ENCODE results near the gene HSPA12A.

The HSPA12A gene

GRCh38 chr10:116742367-116743265 lies at the start of gene HSPA12A:
Gene HSPA12A (minus strand): TSS chr10:116742566. CDS start chr10:116742469, 97 bp downstream.
- H3K36me3 Mint-ChIP-seq, result peaks cover 2% of the 10 kb centered on the region
- peak within 1 kb of the TSS; percentile 31 for H3K4me3 Mint-ChIP-seq
- no peaks in the 10 kb centered on the region for H3K9me3 Mint-ChIP-seq
- CTCF ChIA-PET, result no interaction called here
- DNase-seq, result peak; percentile 56
- H3K27me3 Mint-ChIP-seq, result peaks cover 81% of the 10 kb centered on the region
- H3K4me1 Mint-ChIP-seq, result peaks cover 4% of the 10 kb centered on the region
- H3K27ac Mint-ChIP-seq, result no peak within 1 kb of the TSS

- peaks cover 12% of the 10 kb centered on the region for H3K4me1 Mint-ChIP-seq
- H3K36me3 Mint-ChIP-seq, result no peaks in the 10 kb centered on the region
- no peak for DNase-seq
- no peak overlapping the region for H3K4me3 Mint-ChIP-seq
- no peak overlapping the region for H3K27ac Mint-ChIP-seq
- peaks cover 28% of the 10 kb centered on the region for H3K27me3 Mint-ChIP-seq
- no peaks in the 10 kb centered on the region for H3K9me3 Mint-ChIP-seq
- CTCF ChIA-PET, result interaction anchor here (5.9 to 6.7 kb wide), 2 partner anchors 107 to 383 kb away, joined by 37 to 113 read pairs; no protein-coding TSS in a partner anchor
These were observed 48.9 kb upstream of the HSPA12A start for GRCh38 chr10:116791241-116791640.

DNA sequence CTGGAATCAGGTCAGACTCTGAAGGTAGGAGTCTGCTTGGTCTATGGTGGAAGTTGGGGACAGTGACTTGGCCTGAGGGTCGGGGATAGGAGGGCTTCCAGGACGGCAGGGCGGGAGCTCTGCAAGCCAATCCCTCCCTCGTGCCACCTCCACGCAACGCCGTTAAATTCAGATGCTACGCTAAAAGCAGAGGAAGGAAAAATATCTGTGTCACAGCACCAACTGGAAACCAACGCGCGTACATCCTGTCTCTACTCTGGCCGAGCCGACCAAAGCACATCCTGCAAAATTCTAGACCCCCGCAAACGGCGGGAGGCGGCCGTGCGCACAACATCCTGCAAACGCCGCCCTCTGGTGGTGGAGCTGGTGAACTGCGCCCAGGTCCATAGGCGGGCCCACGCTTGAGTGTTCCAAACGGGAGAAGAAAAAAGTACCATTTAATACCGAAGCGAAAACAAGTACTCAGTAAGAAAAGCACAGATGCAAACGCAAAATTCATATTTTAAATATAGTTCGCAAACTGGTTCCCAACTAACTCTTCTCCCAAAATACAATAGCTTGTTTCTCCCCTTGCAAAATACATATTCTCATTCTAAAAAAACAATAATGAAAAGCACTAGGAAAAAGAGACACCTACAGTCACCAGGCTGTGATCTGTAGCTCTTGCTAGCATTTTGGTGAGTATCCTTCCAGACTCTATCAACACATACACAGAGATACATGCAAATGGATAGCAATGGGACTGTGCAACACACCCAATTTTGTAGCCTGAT lies 45.7 kb upstream of the HSPA12A start:
- Mint-ChIP-seq H3K4me1 (peaks cover 12% of the 10 kb centered on the region), H3K27ac (no peak overlapping the region), H3K36me3 (no peaks in the 10 kb centered on the region), H3K4me3 (no peak overlapping the region), H3K9me3 (no peaks in the 10 kb centered on the region), H3K27me3 (peaks cover 36% of the 10 kb centered on the region)
- CTCF ChIA-PET, result interaction anchor here (1.0 to 6.7 kb wide), 20 partner anchors 9 to 390 kb away, joined by 3 to 113 read pairs (median 4); no protein-coding TSS in a partner anchor
- peak; percentile 82 for DNase-seq

GRCh38 chr10:116787053-116787659 lies 44.8 kb upstream of the HSPA12A start:
- Mint-ChIP-seq H3K4me1 (peaks cover 12% of the 10 kb centered on the region), H3K36me3 (no peaks in the 10 kb centered on the region), H3K4me3 (no peak overlapping the region), H3K9me3 (no peaks in the 10 kb centered on the region), H3K27ac (no peak overlapping the region), H3K27me3 (peaks cover 35% of the 10 kb centered on the region)
- CTCF ChIA-PET, result interaction anchor here (1.2 to 6.7 kb wide), 13 partner anchors 9 to 387 kb away, joined by 3 to 113 read pairs (median 4); no protein-coding TSS in a partner anchor
- no peak for DNase-seq

DNA sequence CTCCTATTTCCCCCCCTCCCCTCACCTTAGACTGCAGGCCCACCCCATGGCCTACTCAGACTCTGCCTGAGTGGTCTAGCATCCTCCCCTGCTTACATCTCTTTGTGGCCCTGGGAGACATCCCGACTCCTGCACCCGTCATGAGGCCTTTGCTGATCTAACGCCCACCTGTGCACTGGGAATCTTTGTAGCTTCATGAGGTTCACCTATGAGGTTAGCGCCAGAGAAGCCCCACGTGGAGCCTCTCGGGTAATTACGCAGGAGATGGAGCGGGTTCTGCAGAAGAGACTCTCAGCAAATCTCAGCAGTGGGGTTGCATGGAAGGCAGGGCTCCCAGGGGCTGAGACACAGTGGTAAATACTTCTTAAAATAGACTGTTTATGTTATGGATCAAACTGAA lies 43.5 kb upstream of the HSPA12A start:
- H3K4me3 Mint-ChIP-seq, result no peak overlapping the region
- peaks cover 12% of the 10 kb centered on the region for H3K4me1 Mint-ChIP-seq
- no peaks in the 10 kb centered on the region for H3K36me3 Mint-ChIP-seq
- no peaks in the 10 kb centered on the region for H3K9me3 Mint-ChIP-seq
- CTCF ChIA-PET, result interaction anchor here (6.7 kb wide), 1 partner anchor 102 kb away, joined by 113 read pairs; no protein-coding TSS in a partner anchor
- no peak for DNase-seq
- peaks cover 43% of the 10 kb centered on the region for H3K27me3 Mint-ChIP-seq
- no peak overlapping the region for H3K27ac Mint-ChIP-seq

- CTCF ChIA-PET, result no interaction called here
- Mint-ChIP-seq H3K4me3 (no peak overlapping the region), H3K36me3 (no peaks in the 10 kb centered on the region), H3K27me3 (peaks cover 43% of the 10 kb centered on the region), H3K4me1 (peaks cover 12% of the 10 kb centered on the region), H3K9me3 (no peaks in the 10 kb centered on the region), H3K27ac (no peak overlapping the region)
- no peak for DNase-seq
These were observed 42.9 kb upstream of the HSPA12A start for GRCh38 chr10:116785282-116785681.

DNA sequence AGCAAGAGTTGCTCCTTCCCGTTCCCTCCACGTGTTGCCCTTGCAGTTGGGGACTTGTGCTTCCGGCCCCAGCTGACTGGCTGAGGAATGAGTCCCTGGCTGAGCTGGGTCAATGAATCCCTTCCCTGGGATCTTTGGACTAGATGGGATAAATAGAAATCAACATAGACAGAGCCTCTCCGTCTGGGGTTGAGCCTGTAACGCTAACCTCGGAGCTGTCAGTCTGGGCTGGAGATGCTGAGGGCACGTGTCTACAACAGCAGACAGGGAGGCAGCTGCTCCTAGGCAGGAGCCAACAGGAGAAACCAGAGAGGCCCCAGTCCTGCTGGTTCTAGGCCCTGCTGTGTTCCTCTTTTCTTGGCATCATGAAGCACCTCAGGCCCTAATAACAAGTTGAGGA lies 42.3 kb upstream of the HSPA12A start:
- H3K27ac Mint-ChIP-seq, result no peak overlapping the region
- CTCF ChIA-PET, result no interaction called here
- no peaks in the 10 kb centered on the region for H3K36me3 Mint-ChIP-seq
- DNase-seq, result no peak
- no peak overlapping the region for H3K4me3 Mint-ChIP-seq
- no peaks in the 10 kb centered on the region for H3K9me3 Mint-ChIP-seq
- H3K27me3 Mint-ChIP-seq, result peaks cover 40% of the 10 kb centered on the region
- H3K4me1 Mint-ChIP-seq, result peaks cover 12% of the 10 kb centered on the region

DNA sequence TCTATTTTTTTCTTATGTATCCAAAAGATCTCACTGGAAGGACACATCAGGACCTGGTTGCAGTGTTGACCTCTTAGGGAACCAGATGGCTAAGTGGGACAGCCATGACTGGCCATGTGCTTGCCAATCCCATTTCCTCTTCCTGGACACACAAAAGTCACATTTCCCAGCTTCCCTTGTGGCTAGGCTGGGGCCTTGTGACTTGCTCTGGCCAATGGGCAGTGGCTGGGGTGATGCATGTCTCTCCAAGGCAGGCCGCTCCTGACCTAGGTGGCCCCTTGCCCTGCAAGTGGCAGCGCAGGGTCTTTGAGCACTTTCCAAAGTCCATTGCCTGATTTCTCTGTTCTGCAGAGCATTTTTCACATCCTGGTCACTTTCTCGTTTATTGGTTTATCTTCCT lies 41.7 kb upstream of the HSPA12A start:
- Mint-ChIP-seq H3K27me3 (peaks cover 41% of the 10 kb centered on the region), H3K27ac (no peak overlapping the region), H3K9me3 (no peaks in the 10 kb centered on the region), H3K4me3 (no peak overlapping the region), H3K36me3 (no peaks in the 10 kb centered on the region), H3K4me1 (peaks cover 12% of the 10 kb centered on the region)
- CTCF ChIA-PET, result no interaction called here
- no peak for DNase-seq

GRCh38 chr10:116783011-116783655 lies 40.8 kb upstream of the HSPA12A start:
- H3K9me3 Mint-ChIP-seq, result no peaks in the 10 kb centered on the region
- H3K4me1 Mint-ChIP-seq, result peaks cover 12% of the 10 kb centered on the region
- H3K36me3 Mint-ChIP-seq, result no peaks in the 10 kb centered on the region
- H3K27ac Mint-ChIP-seq, result no peak overlapping the region
- no peak overlapping the region for H3K4me3 Mint-ChIP-seq
- CTCF ChIA-PET, result no interaction called here
- peaks cover 41% of the 10 kb centered on the region for H3K27me3 Mint-ChIP-seq
- no peak for DNase-seq

DNA sequence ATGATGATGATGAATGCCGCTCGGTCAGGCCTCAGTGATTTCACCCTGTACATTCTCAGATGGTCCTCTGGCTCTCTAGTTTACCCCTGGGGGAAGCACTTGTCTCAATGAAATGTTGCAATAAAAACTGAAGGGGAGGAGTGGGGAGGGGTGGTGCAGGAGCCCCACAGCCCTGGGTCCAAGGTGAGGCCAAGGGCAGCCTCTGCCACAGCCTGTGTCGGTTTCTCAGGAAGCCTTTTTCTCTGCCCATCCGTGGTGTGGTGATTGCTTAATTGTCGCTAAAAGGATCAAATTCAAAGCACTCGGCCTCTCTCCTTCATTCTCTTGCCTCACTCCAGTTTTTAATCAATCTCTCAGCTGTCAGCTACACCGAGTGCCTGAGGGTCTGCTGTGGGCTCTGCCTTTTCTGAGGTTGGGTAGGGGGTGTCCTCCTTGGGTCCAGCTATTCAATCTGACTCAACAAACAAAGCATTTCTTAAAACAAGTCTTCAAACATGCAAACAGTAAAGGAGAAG lies 39.1 kb upstream of the HSPA12A start:
- Mint-ChIP-seq H3K27me3 (peaks cover 26% of the 10 kb centered on the region), H3K27ac (no peak overlapping the region), H3K4me3 (no peak overlapping the region), H3K4me1 (no peaks in the 10 kb centered on the region), H3K36me3 (no peaks in the 10 kb centered on the region), H3K9me3 (no peaks in the 10 kb centered on the region)
- no peak for DNase-seq
- CTCF ChIA-PET, result no interaction called here

GRCh38 chr10:116780691-116781205 lies 38.4 kb upstream of the HSPA12A start:
- CTCF ChIA-PET, result interaction anchor here (4.6 kb wide), 1 partner anchor 8 kb away, joined by 28 read pairs; no protein-coding TSS in a partner anchor
- H3K4me3 Mint-ChIP-seq, result no peak overlapping the region
- no peaks in the 10 kb centered on the region for H3K9me3 Mint-ChIP-seq
- H3K27ac Mint-ChIP-seq, result no peak overlapping the region
- H3K36me3 Mint-ChIP-seq, result no peaks in the 10 kb centered on the region
- peaks cover 26% of the 10 kb centered on the region for H3K27me3 Mint-ChIP-seq
- no peak for DNase-seq
- no peaks in the 10 kb centered on the region for H3K4me1 Mint-ChIP-seq

DNA sequence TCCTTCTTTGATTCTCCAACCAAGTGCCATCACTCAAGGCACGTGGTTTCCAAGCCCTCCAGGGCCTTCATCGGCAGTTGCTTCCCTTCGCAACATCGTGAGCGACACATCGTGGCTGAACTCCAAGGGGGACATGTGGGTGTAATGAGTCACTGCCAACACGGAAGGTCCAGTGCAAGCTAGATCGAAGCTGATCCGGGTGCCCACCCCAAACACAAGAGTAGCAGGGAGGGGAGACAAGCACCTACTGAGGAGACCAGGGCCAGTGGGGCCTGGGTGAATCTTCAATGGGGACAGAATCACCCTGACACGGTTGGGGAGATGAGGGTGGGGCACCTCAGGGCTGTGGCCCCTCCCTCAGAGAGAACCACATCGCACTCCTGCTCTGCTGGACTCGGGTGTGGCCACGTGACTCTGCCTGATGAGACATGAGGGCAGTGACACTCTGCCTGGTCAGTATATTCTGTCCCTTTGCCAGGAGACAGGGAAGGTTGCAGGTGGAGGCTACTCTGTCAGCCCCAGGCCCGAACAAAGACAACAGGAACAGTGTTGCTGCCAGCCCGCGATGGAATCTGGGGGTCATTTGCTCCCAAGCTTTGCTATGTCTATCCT lies 36.8 kb upstream of the HSPA12A start:
- Mint-ChIP-seq H3K27ac (no peak overlapping the region), H3K9me3 (no peaks in the 10 kb centered on the region), H3K36me3 (no peaks in the 10 kb centered on the region), H3K4me3 (no peak overlapping the region), H3K4me1 (no peaks in the 10 kb centered on the region), H3K27me3 (peaks cover 21% of the 10 kb centered on the region)
- no peak for DNase-seq
- CTCF ChIA-PET, result interaction anchor here (1.5 to 4.6 kb wide), 3 partner anchors 9 to 388 kb away, joined by 3 to 28 read pairs (median 4); no protein-coding TSS in a partner anchor

DNA sequence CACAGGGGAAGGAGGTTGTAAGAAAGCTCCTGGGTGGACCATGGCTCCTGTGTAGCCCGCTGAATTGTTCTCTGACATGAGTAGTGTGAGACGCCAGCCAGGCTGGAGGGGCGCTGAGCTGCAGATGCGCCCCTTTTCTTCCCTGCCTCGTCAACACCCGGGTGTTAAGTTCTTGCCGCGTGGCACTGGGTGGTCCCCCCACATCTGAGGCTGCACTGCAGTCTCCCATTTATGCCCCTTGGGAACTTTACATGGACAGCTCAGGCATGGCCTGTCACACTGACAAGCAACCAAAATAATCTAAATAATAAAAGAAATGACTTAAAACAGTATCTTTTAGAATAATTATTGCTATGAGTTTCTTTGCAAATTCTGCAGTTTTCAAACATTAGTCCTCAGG lies 34.6 kb upstream of the HSPA12A start:
- DNase-seq, result no peak
- no peak overlapping the region for H3K4me3 Mint-ChIP-seq
- H3K9me3 Mint-ChIP-seq, result no peaks in the 10 kb centered on the region
- no peaks in the 10 kb centered on the region for H3K4me1 Mint-ChIP-seq
- H3K27me3 Mint-ChIP-seq, result peaks cover 15% of the 10 kb centered on the region
- H3K36me3 Mint-ChIP-seq, result no peaks in the 10 kb centered on the region
- no peak overlapping the region for H3K27ac Mint-ChIP-seq
- CTCF ChIA-PET, result interaction anchor here (1.0 to 4.6 kb wide), 3 partner anchors 11 to 398 kb away, joined by 3 to 28 read pairs (median 3); no protein-coding TSS in a partner anchor

Measured in activated naive CD4-positive, alpha-beta T cell treated with anti-CD3 and anti-CD28 coated beads, Interleukin-2, amount 10 ng/mL, durations not matched to agents 7 days and 5 days (primary cell).